Lower leg skin (tissue), 3 donors: ENCODE data around the gene NUPR1.

Experiments
- CTCF ChIP-seq, 3 donors: fragments of 450-650 bp; IDR thresholded peaks; one replicate each; pipeline ENCODE4 v1.5.1; 2016; ENCODE audit warnings: antibody characterized with exemption in 3 of 3, mild to moderate bottlenecking in 3 of 3, moderate library complexity in 2 of 3
- POLR2A ChIP-seq, 2 donors: fragments of 450-650 bp; IDR thresholded peaks; one replicate each; pipeline ENCODE4 v1.6.1; 2016 to 2017; ENCODE audit warnings: antibody characterized with exemption in 2 of 2, mild to moderate bottlenecking in 1 of 2, moderate library complexity in 1 of 2

DNA sequence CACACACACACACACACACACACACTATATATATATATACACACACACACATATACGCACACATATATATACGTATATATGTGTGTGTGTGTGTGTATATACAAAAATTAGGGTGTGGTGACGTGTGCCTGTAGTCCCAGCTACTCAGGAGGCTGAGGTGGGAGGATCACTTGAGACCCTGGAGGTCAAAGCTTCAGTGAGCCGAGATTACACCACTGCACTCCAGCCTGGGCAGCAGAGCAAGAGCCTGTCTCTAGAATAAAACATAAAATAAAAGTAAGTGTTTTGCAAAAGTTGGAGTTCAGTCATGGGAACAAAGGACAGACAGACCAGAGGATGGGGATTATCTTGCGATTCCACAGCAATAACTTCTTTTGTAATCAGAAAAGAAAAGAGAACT, 10.8 kb downstream of the NUPR1 start:
- TF ChIP-seq POLR2A (IDR thresholded peaks at IDR 0.05): no peak
- no peak for TF ChIP-seq CTCF (IDR thresholded peaks at IDR 0.05)
